ENCODE measurements around the gene MORN5. TPM values are rescaled to one million over a fixed set of nuclear protein-coding genes. Genes with fewer than 3 reads are reported as not detected.

Gene MORN5
- total RNA-seq, 2 donors from 2014 or later = 0.82 TPM; not detected in 1

DNA sequence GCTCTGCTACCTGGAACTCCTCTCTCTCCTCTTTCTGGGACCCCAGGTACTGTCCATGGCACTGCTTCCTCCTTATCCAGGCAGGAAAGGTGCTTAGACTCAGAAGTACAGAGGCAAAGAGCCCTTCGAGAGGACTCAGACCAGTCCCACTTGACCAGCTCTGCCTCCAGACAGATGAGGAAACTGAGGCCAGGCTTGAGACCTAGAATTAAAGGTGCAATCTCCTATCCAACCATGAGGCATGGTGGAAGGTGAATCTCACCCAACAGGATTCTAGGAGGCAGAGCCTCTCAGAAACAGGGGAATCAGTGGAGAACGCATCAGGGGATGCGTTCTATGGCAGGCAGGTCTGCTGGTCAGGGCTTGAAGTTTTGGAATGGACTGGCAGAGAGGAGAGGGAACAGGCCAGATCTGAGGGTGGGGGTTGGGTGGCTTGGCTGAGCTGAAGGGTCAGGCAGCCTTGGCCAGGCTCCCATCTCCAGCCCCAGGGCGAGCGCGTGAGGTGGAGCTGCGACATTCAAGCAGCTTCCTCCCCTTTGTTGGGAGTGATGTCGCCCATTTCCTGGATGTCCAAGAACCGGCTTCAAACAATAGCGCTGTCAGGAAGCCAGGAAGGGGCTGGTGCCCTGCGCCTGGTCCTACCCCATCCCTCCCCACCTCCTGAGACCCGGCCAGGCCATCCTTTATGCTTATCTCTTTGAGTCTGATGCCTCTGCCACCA lies 26.3 kb upstream of the MORN5 start:
- H3K9me3 Mint-ChIP-seq = no peaks in the 10 kb centered on the region
- H3K36me3 Mint-ChIP-seq = no peaks in the 10 kb centered on the region
- H3K27ac Mint-ChIP-seq = no peak overlapping the region
- no peak for DNase-seq (ENCODE audit: low spot score in 2 of 2)
- no peak for ATAC-seq

DNA sequence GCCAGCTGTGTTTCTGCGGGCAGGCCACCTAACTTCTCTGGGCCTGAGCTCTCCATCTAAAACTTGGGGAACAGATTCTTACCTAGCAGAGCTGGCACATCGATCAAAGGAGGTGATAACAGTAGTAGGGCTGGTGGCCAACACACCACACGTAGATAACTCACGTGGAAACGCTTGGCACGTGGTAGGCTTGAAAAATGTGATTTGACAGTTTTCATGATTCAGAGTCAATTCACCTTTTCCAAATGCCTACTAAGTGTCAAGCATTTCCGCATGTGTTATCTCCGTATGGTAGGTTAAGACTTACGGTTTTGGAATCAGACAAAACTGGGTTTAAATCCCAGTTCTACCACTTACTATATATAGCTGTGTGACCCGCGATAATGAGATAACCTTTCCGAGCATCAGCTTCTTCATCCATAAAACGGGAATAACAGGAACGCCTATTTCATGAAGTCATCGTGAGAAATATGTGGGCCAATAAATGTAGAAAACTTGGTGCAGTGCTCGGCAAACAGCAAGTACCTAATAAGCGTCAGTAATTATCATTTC lies 25.6 kb upstream of the MORN5 start:
- no peak for ATAC-seq
- H3K27ac Mint-ChIP-seq = no peak overlapping the region

DNA sequence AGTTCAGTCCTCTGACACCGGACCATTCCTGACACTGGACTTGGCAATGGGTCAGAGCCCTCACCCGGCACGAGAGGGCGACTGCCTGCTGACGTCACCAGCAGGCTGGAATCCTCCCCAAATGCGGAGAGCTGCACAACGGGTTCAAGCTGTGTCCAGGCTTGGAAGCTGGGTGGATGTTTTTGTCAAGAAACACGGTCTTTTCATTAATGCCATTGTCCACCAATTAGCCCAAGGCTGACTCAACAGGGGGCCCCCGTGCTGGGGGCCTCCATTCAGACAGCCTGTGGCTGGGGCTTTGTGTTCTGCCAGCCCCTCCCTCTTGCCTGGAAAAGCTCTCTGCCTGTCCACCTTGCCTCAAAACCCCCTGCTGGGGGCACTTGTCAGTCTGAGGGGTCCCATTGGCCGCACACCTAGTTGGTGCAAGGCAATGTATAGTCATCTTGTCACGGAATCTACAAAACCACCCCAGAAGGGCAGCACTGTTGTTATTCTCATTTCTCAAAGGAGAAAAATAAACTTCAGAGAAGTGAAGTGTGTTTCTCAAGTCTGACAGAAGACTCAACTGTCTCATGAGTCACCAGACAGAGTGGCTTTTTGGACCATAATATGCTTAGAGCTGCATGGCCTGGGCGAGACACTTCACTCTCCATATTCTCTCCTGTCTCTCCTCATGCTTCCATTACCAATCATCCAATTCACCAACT lies 24.7 kb upstream of the MORN5 start:
- Mint-ChIP-seq H3K9me3 (no peaks in the 10 kb centered on the region), H3K36me3 (no peaks in the 10 kb centered on the region), H3K27ac (no peak overlapping the region)
- no peak for DNase-seq (ENCODE audit: low spot score in 2 of 2)
- ATAC-seq = no peak

More for the DNA sequence above, 25.6 kb upstream of the MORN5 start:
- H3K9me3 Mint-ChIP-seq = no peaks in the 10 kb centered on the region
- DNase-seq (ENCODE audit: low spot score in 2 of 2) = no peak
- no peaks in the 10 kb centered on the region for H3K36me3 Mint-ChIP-seq

DNA sequence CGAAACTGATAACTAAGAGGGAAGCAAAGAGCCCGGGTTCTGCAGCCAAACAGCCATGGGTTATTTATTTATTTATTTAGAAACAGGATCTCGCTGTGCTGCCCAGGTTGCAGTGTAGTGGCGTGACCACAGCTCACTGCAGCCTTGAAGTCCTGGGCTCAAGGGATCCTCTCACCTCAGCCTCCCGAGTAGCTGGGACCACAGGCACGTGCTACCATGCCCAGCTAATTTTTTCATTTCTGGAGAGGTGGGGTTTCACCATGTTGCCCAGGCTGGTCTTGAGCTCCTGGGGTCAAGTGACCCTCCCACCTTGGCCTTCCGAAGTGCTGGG lies 24.2 kb upstream of the MORN5 start:
- Mint-ChIP-seq H3K36me3 (no peaks in the 10 kb centered on the region), H3K27ac (no peak overlapping the region), H3K9me3 (no peaks in the 10 kb centered on the region)
- no peak for DNase-seq (ENCODE audit: low spot score in 2 of 2)
- no peak for ATAC-seq

DNA sequence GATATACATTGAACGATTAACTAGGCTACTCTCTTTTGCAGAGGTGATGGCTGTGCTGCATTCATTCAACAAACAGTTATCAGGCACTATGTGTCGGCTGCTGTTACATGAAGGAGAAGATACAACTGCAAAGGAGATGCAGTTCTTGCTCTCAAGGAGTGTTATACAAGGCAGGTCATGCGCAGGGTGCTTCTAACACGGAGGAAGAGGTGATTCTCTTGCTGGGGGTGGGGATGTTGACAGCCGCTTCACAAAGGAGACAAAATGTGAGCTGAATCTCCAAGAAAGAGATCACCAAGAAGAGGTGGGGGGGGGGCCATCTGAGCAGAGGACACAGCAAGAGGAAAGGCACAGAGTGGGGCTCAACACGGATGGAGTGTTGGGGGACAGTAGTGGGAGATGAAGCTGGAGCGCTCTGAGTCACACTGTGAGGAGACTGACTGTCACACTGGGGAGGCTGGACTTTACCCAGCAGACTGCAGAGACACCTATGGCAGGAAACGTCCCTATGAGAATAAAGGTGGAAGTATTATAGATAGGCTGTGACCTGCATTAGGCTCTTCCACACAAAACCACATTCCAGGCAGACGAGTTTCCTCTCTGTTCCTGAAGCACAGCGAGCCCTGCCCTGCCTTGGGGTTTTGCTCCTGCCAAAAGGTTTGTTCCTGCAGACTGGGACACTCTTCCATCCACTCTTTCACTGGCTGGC lies 21.0 kb upstream of the MORN5 start:
- Mint-ChIP-seq H3K36me3 (peaks cover 0 to 3% of the 10 kb centered on the region in 2 donors), H3K9me3 (no peaks in the 10 kb centered on the region), H3K27ac (no peak overlapping the region)
- DNase-seq (ENCODE audit: low spot score in 2 of 2) = no peak
- ATAC-seq = no peak

DNA sequence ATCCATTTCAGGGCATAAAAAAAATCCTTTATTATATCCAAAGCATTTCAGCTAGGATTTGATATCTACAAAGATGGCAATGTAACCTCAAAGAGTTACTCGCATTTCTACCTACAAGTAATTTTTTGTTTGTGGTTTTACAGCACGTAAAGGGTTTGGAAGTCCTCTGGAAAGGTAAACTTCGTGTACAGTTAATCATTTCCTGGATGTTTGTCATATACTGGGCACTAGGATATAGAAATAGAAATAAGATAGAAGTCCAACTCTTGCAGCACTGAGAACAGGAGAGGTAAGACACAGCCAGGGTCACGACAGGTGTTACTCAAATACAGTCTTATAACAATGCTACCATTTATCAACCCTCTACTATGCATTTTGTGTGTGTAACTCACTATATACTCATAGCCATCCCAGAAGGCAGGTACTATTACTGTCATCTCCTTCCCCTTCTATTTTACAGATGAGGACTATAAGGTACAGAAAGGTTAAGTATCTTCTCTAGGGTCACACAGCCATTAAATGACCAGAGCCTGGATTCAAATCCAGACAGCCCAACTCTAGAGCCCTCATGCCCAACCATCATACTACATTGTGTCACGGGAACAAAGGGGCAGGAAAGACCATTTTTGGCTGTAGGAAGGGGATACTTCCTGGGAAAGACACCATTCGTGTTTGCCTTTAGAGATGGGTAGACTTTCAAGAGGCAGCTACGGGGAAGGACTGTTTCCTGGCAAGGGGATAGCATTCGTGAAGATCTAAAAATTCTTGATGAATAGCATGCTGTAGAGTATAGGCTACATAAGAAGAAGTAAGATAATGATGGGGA lies 19.1 kb upstream of the MORN5 start:
- Mint-ChIP-seq H3K9me3 (no peaks in the 10 kb centered on the region), H3K36me3 (peaks cover 5 to 10% of the 10 kb centered on the region in 2 donors), H3K27ac (peak overlapping the region in 1 of 2 donors; percentile 7)
- no peak for ATAC-seq
- DNase-seq (ENCODE audit: low spot score in 2 of 2) = no peak

DNA sequence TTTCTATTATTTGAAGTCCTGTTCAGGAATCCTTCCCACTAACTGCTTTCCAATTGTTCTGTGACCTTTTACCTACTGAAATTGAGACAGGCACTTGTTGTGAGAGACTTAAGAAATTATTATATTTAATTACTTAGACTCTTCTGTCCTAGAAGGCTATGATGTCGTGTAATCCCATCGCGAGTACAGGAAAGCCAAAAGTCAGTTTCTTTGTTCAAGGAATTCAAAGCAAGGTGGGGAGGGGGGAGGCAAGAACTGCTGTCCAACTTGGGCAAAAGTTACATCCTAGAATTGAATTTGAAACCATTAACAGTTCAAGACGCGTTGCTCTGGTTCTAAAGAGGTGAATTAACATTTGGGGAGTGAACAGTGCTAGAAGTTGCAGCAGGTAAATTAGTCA lies 18.0 kb upstream of the MORN5 start:
- Mint-ChIP-seq H3K9me3 (no peaks in the 10 kb centered on the region), H3K27ac (no peak overlapping the region), H3K36me3 (peaks cover 5 to 10% of the 10 kb centered on the region in 2 donors)
- no peak for DNase-seq (ENCODE audit: low spot score in 2 of 2)
- ATAC-seq = no peak

DNA sequence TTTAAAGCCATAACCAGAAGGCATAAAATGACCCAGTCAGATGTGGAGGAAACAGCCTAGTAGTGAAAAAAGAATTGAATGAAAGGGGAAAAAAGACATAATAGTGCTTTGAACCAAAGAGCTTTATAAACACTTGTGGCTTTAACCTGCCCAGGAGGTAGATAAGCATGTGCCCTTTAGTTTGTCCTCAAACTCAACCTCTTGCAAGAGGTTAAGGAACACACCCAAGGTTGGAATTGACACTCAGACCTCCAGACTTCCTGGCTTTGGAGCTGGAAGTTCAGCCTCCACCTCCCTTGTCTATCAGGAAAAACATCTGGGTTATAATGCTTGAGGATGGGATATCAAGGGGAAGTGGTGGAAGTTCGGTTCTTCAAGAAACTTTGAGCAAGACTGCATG lies 16.4 kb upstream of the MORN5 start:
- Mint-ChIP-seq H3K9me3 (no peaks in the 10 kb centered on the region), H3K27ac (no peak overlapping the region), H3K36me3 (peaks cover 5 to 10% of the 10 kb centered on the region in 2 donors)
- DNase-seq (ENCODE audit: low spot score in 2 of 2) = no peak
- no peak for ATAC-seq

DNA sequence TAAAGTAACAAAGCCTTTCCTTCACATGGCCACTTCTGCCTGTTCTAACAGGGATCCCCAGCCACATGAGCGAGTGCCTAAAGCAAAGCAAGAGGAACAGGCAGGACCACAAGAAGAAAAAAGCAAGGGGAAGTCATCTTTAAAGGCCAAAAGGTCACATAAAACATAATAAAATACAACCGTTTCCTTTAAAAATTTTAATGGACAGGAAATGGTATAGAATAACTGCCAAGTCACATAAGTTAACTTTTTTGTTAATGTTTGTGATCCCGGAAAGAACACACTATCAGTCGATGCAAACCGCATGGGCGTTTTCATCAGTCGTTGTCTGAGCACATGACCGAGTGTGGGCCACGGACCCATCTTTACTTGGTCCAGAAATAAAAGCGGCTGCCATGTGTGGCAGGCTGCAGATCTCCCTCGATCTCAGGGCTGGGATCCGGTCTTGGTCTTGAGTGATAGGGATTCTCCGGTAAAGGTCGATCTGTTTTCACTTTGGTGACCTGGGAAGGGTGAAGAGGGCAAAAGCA lies 15.8 kb upstream of the MORN5 start:
- peaks cover 5 to 10% of the 10 kb centered on the region in 2 donors for H3K36me3 Mint-ChIP-seq
- ATAC-seq (no peak), DNase-seq (ENCODE audit: low spot score in 2 of 2) (no peak)
- H3K27ac Mint-ChIP-seq = no peak overlapping the region
- no peaks in the 10 kb centered on the region for H3K9me3 Mint-ChIP-seq

DNA sequence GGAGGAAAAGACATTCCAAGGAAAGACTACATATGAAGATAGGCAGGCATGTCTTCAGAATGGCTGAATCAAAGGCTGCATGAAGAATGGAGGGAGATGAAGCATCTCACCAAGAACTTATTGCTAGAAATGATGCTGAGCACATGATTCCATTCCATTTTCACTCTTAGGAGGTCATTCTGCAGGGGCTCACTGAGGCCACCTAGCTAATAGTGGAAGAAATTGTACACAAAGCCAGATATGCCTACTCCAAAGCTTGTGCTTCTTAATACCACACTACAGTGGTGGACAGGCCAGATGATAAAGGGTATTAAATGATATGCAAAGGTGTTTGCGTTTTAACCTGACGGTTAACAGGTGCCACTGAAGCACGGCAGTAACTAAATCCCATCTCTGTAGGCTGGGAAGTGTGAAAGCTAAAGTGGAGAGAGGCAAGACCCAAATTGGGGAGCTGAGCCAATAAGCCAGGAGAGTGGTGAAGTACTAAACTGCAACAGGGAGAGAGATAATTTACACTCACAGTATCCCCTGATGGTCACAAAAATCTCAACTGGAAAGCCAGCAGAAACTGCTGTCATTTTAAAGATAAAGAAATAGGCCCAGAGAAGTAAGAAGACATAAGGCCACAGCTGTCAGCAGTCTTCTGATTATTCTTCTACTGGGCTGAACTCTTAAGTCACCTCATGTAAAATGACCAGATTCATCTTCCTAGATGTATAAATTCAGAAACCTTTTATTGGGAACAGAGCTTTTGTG lies 14.7 kb upstream of the MORN5 start:
- ATAC-seq (no peak), DNase-seq (ENCODE audit: low spot score in 2 of 2) (no peak)
- Mint-ChIP-seq H3K27ac (no peak overlapping the region), H3K36me3 (peaks cover 5 to 10% of the 10 kb centered on the region in 2 donors), H3K9me3 (no peaks in the 10 kb centered on the region)

DNA sequence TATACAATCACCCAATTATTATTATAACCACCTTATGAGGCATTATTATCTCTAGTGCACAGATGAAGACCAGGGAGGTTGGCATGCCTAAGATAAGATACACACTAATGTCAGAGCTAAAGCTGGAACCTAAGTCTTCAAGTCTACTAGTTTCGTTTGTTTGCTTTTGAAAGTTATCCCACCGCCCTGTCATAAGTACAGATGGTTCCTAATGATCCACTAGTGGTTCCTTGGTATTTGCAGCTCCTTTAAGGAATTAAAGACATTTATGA lies 14.2 kb upstream of the MORN5 start:
- H3K9me3 Mint-ChIP-seq = no peaks in the 10 kb centered on the region
- no peak for ATAC-seq
- no peak for DNase-seq (ENCODE audit: low spot score in 2 of 2)
- H3K27ac Mint-ChIP-seq = no peak overlapping the region
- H3K36me3 Mint-ChIP-seq = peaks cover 5 to 10% of the 10 kb centered on the region in 2 donors

DNA sequence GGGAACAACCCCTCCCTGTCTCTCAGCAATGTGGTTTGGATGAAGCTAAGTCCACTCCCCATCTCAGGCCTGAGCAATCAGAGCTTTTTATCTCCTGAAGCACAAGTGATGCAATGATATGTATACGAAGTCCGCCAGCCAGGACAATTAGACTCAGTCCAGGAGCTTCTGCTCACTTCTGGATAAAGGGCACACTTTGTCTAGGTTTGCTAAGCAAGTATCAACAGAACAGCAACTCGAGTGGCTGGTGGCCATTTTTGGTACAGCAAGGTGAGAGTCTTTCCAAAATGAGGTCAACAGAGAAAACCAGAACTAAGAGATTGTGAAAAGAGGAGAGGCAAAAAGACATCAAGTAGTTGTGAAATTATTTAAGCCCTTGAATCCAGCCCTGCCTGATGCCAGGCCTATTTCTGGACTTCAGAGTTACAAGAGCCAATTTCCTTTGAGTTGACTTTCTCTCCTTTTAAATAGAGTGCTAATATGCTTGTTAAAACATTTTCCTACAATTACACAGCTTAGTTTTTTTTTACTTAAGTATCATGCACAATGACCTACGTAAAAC lies 8.4 kb upstream of the MORN5 start:
- Mint-ChIP-seq H3K9me3 (no peaks in the 10 kb centered on the region), H3K36me3 (no peaks in the 10 kb centered on the region), H3K27ac (no peak overlapping the region)
- ATAC-seq (no peak), DNase-seq (ENCODE audit: low spot score in 2 of 2) (no peak)

DNA sequence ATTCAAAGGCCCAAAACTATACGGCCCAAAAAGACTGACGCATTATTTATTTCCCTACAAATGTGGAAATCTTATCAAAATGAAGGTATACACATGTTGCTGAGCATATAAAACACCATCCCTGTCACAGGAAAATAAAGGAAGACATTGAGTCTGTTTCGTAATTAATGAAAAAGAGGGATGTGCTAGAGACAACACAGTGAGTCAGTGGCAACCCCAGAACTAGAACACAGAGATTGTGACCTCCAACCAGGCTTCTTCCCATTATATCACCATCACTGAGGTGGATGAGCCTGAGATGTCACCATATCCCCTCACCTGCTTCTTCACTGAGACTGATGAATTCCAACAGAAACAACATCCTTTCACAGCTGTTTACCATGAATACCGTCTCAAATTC lies 3.9 kb upstream of the MORN5 start:
- Mint-ChIP-seq H3K27ac (no peak overlapping the region), H3K9me3 (no peaks in the 10 kb centered on the region), H3K36me3 (peaks cover 9 to 11% of the 10 kb centered on the region in 2 donors)
- DNase-seq (ENCODE audit: low spot score in 2 of 2) (no peak), ATAC-seq (no peak)

DNA sequence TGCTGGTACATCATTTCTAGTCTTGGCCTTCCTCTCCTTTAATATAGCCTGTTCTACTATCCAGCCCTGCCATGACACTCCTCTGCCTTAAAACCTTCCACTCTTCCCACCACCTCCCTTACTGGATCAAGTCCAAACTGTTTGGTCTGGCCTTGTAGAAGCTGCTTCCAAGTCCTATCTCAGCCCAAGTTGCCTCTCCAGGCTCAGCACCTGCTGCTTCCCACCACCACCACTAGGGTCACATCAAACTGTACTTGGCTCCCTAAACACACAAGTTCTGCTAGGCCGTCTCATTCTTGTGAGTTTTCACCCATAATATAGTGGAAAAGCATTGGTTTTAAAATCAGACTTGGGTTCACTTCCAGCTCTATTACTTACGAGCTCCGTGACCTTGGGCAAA lies 1.5 kb upstream of the MORN5 start:
- ATAC-seq (no peak), DNase-seq (ENCODE audit: low spot score in 2 of 2) (peak in 1 of 2 donors; percentile 27)
- Mint-ChIP-seq H3K9me3 (no peaks in the 10 kb centered on the region), H3K27ac (no peak overlapping the region), H3K36me3 (peaks cover 9 to 17% of the 10 kb centered on the region in 2 donors)

DNA sequence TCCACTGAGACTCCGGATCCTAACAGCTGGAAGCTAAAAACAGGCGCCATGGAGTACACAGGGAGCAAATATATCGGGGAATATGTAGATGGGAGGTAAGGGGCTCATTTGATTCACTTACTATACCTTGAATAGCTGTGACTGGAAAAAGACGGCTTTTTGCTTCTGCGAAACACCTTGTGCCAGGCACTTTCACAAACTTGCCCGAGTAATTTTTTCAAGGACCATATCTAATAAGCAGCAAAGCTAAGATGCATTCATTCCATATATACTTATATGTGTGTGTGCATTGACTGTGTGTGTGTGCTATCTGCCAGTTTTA lies 178 bp downstream of the MORN5 start:
- H3K9me3 Mint-ChIP-seq = no peaks in the 10 kb centered on the region
- ATAC-seq (no peak), DNase-seq (ENCODE audit: low spot score in 2 of 2) (no peak)
- H3K36me3 Mint-ChIP-seq = peaks cover 9 to 17% of the 10 kb centered on the region in 2 donors
- H3K27ac Mint-ChIP-seq = peak overlapping the region; percentile 89 to 98

DNA sequence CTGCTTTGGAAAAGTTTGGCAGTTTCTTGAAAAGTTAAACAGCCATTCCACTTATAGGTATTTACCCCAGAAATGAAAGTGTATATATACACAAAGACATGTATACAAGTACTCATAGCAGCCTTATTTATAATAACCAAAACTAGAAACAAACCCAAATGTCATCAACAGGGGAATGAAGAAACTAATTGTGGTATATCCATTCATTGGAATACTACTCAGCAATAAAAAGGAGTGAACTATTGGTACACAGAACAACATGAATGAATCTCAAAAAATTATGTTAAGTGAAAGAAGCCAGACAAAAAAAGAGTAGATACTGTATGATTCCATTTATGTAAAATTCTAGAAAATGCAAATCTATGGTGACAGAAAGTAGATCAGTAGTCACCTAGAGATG lies 2.7 kb downstream of the MORN5 start:
- peaks cover 9 to 17% of the 10 kb centered on the region in 2 donors for H3K36me3 Mint-ChIP-seq
- ATAC-seq (no peak), DNase-seq (ENCODE audit: low spot score in 2 of 2) (no peak)
- no peak overlapping the region for H3K27ac Mint-ChIP-seq
- H3K9me3 Mint-ChIP-seq = no peaks in the 10 kb centered on the region
